ENCODE measurements around the gene CT45A9. TPM values are rescaled to one million over a fixed set of nuclear protein-coding genes. Genes with fewer than 3 reads are reported as not detected.
"Not testable (repeated sequence)": the region's sequence is repeated elsewhere in the genome, so short reads cannot be mapped to it uniquely, and the experiment has no call there.

CT45A9 gene
- total RNA-seq, 1 donor from 2014 or later, result not detected

DNA sequence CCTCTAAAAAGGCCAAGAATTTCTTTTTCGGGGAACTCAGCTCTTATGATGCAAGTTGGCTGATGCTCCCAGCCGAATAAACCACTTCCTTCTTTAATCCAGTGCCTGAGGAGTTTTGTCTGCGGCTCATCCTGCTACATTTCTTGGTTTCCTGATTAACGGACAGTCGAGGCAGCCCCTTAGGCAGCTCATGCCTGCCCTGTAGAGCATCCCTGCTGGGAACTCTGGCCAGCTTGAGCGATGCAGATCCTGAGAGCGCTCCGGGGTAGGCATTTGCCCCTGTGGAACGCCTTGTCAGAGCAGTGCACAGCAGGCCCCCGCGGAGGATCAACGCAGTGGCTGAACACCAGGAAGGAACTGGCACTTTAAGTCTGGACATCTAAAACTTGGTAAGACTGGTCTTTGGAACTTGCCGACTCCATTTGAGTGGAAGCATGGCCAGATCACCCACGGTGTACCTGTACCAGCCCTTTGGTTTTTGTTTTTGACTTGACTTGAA lies 18.5 kb upstream of the CT45A9 start:
- H3K4me3 Mint-ChIP-seq (ENCODE audit: low read depth), result no peak overlapping the region

DNA sequence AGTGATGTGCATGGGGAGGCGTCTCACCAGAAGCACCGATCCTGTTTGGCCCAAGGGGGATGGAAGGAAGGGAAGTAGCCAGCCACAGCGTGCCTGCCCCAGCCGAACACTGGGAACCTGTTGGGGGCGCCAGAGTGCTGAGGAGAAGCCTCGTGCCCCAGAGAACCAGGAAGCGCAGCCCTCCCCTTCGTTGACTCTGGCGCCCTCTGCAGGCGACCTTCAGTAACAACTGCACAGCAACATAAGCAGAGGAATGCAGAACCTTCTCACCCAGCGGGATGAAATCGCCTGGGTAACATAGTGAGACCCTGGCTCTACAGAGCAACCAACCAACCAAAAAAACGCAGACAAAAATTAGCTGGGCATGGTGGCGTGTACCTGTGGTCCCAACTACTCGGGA lies 17.4 kb upstream of the CT45A9 start:
- not testable (repeated sequence) for H3K4me1 Mint-ChIP-seq (ENCODE audit: low read depth); H3K4me3 Mint-ChIP-seq (ENCODE audit: low read depth); DNase-seq (ENCODE audit: low spot score, unreplicated experiment); H3K27me3 Mint-ChIP-seq; H3K36me3 Mint-ChIP-seq (ENCODE audit: insufficient read depth); H3K27ac Mint-ChIP-seq
- peaks cover 28% of the 10 kb centered on the region for H3K9me3 Mint-ChIP-seq (ENCODE audit: low read depth)

More for the DNA sequence above, 18.5 kb upstream of the CT45A9 start:
- Mint-ChIP-seq H3K36me3 (ENCODE audit: insufficient read depth) (no peaks in the 10 kb centered on the region), H3K27me3 (no peaks in the 10 kb centered on the region), H3K4me1 (ENCODE audit: low read depth) (no peaks in the 10 kb centered on the region), H3K27ac (no peak overlapping the region), H3K9me3 (ENCODE audit: low read depth) (peaks cover 35% of the 10 kb centered on the region)
- no peak for DNase-seq (ENCODE audit: low spot score, unreplicated experiment)
- TF ChIP-seq, protein P1, sequence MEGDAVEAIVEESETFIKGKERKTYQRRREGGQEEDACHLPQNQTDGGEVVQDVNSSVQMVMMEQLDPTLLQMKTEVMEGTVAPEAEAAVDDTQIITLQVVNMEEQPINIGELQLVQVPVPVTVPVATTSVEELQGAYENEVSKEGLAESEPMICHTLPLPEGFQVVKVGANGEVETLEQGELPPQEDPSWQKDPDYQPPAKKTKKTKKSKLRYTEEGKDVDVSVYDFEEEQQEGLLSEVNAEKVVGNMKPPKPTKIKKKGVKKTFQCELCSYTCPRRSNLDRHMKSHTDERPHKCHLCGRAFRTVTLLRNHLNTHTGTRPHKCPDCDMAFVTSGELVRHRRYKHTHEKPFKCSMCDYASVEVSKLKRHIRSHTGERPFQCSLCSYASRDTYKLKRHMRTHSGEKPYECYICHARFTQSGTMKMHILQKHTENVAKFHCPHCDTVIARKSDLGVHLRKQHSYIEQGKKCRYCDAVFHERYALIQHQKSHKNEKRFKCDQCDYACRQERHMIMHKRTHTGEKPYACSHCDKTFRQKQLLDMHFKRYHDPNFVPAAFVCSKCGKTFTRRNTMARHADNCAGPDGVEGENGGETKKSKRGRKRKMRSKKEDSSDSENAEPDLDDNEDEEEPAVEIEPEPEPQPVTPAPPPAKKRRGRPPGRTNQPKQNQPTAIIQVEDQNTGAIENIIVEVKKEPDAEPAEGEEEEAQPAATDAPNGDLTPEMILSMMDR (IDR thresholded peaks at IDR 0.05; ENCODE audit: unreplicated experiment), result no peak

DNA sequence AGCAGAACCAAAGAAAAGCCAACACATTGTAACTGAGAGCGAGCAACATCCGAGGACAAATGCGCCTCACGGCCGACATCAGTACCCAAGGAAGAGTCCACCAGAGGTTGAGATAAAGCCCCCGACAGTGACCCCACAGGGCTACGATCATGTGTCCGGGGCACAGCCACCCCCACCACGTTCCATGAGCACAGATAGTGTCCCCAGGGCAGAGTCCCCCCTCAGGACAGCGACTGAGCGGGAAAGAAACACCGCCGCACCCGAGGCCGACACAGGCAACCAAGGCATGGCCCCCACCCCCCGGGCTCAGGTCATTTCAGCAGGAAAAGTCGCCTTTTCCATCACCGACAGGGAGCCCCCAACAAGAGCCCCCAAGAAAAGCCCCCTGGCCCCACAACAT lies 16.6 kb upstream of the CT45A9 start:
- not testable (repeated sequence) for DNase-seq (ENCODE audit: low spot score, unreplicated experiment); H3K27ac Mint-ChIP-seq; H3K27me3 Mint-ChIP-seq; H3K36me3 Mint-ChIP-seq (ENCODE audit: insufficient read depth); H3K4me1 Mint-ChIP-seq (ENCODE audit: low read depth); H3K4me3 Mint-ChIP-seq (ENCODE audit: low read depth)
- H3K9me3 Mint-ChIP-seq (ENCODE audit: low read depth), result peaks cover 22% of the 10 kb centered on the region

DNA sequence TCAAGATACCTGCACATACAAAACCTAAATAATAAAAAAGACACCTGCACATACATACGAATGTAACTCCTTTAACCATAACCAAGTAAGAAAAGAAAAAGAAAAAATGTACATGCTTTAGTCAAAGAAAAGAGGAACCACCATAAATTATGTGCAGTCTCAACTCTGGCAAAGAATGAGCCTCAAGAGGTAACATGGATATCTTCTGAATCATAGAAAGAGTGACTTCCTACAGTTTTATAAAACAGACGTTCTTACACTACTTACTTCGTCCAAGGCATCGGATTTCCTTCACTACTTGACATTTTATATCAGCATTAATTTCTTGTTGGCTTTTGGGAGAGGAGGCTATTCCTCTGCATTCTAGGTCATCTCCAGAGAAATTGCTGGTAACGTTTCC lies 11.1 kb upstream of the CT45A9 start:
- H3K9me3 Mint-ChIP-seq (ENCODE audit: low read depth); H3K27me3 Mint-ChIP-seq; H3K4me1 Mint-ChIP-seq (ENCODE audit: low read depth); H3K4me3 Mint-ChIP-seq (ENCODE audit: low read depth); H3K27ac Mint-ChIP-seq; H3K36me3 Mint-ChIP-seq (ENCODE audit: insufficient read depth); DNase-seq (ENCODE audit: low spot score, unreplicated experiment): not testable (repeated sequence)

DNA sequence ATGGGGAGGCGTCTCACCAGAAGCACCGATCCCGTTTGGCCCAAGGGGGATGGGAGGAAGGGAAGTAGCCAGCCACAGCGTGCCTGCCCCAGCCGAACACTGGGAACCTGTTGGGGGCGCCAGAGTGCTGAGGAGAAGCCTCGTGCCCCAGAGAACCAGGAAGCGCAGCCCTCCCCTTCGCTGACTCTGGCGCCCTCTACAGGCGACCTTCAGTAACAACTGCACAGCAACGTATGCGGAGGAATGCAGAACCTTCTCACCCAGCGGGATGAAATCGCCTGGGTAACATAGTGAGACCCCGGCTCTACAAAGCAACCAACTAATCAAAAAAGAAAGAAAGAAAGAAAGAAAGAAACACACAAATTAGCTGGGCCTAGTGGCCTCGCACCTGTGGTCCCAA lies 17.2 kb downstream of the CT45A9 start, which contains the start of gene CT45A8:
CT45A8 (minus strand) TSS at position 101 of the 400 bp plus-strand sequence. CDS start 3,755 bp downstream, outside the sequence.
- not testable (repeated sequence) for DNase-seq (ENCODE audit: low spot score, unreplicated experiment); H3K9me3 Mint-ChIP-seq (ENCODE audit: low read depth); H3K27me3 Mint-ChIP-seq; H3K4me1 Mint-ChIP-seq (ENCODE audit: low read depth); H3K4me3 Mint-ChIP-seq (ENCODE audit: low read depth); H3K36me3 Mint-ChIP-seq (ENCODE audit: insufficient read depth); H3K27ac Mint-ChIP-seq

DNA sequence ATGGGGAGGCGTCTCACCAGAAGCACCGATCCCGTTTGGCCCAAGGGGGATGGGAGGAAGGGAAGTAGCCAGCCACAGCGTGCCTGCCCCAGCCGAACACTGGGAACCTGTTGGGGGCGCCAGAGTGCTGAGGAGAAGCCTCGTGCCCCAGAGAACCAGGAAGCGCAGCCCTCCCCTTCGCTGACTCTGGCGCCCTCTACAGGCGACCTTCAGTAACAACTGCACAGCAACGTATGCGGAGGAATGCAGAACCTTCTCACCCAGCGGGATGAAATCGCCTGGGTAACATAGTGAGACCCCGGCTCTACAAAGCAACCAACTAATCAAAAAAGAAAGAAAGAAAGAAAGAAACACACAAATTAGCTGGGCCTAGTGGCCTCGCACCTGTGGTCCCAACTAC lies 34.4 kb downstream of the CT45A9 start, which contains the start of gene CT45A7:
CT45A7 (minus strand) TSS at position 101 of the 400 bp plus-strand sequence. CDS start 3,747 bp downstream, outside the sequence.
- not testable (repeated sequence) for H3K4me1 Mint-ChIP-seq (ENCODE audit: low read depth); DNase-seq (ENCODE audit: low spot score, unreplicated experiment); H3K36me3 Mint-ChIP-seq (ENCODE audit: insufficient read depth); H3K27me3 Mint-ChIP-seq; H3K4me3 Mint-ChIP-seq (ENCODE audit: low read depth); H3K27ac Mint-ChIP-seq; H3K9me3 Mint-ChIP-seq (ENCODE audit: low read depth)

DNA sequence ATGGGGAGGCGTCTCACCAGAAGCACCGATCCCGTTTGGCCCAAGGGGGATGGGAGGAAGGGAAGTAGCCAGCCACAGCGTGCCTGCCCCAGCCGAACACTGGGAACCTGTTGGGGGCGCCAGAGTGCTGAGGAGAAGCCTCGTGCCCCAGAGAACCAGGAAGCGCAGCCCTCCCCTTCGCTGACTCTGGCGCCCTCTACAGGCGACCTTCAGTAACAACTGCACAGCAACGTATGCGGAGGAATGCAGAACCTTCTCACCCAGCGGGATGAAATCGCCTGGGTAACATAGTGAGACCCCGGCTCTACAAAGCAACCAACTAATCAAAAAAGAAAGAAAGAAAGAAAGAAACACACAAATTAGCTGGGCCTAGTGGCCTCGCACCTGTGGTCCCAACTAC lies 51.7 kb downstream of the CT45A9 start, which contains the start of gene CT45A2:
CT45A2 (minus strand) TSS at position 101 of the 400 bp plus-strand sequence. CDS start 3,747 bp downstream, outside the sequence.
- not testable (repeated sequence) for H3K4me3 Mint-ChIP-seq (ENCODE audit: low read depth); H3K4me1 Mint-ChIP-seq (ENCODE audit: low read depth); H3K27me3 Mint-ChIP-seq; H3K9me3 Mint-ChIP-seq (ENCODE audit: low read depth); H3K36me3 Mint-ChIP-seq (ENCODE audit: insufficient read depth); DNase-seq (ENCODE audit: low spot score, unreplicated experiment); H3K27ac Mint-ChIP-seq

Other genes starting within 250 kb of the CT45A9 start
- not detected in 2 replicates for gene CT45A1, start 158.2 kb downstream of the CT45A9 start, total RNA-seq
- gene CT45A3, start 103.6 kb downstream of the CT45A9 start, total RNA-seq, result not detected in 2 replicates
- gene CT45A5, start 86.3 kb downstream of the CT45A9 start, total RNA-seq, result not detected in 2 replicates
- not detected in 2 replicates for gene CT45A6, start 69.0 kb downstream of the CT45A9 start, total RNA-seq
- gene CT45A2, start 51.8 kb downstream of the CT45A9 start, total RNA-seq, result not detected in 2 replicates
- gene CT45A7, start 34.5 kb downstream of the CT45A9 start, total RNA-seq, result not detected in 2 replicates
- gene CT45A8, start 17.3 kb downstream of the CT45A9 start, total RNA-seq, result not detected in 2 replicates
- not detected in 2 replicates for gene CT45A10, start 21.6 kb upstream of the CT45A9 start, total RNA-seq
- gene SAGE1, start 21.9 kb upstream of the CT45A9 start, total RNA-seq, result not detected in 2 replicates
- 17.6 and 17.7 TPM in 2 replicates for gene MMGT1, start 102.2 kb upstream of the CT45A9 start, total RNA-seq
- gene SLC9A6, start 113.6 kb upstream of the CT45A9 start, total RNA-seq, result 15.3 and 15.5 TPM in 2 replicates

All from progenitor cell of endocrine pancreas (in vitro differentiated cells).